GM12873 (cell line): ENCODE results near the gene PCDHGA10.

Source experiments
- TF ChIP-seq, protein P1 (sequence below): IDR thresholded peaks from 2 replicates; pipeline ENCODE4 v1.5.1; 2012; ENCODE audit warnings: low read depth, mild to moderate bottlenecking, moderate library complexity, low read length, control low read depth; ENCODE audit not compliant: insufficient read depth; ENCODE audit errors: missing control alignments

The PCDHGA10 gene

DNA sequence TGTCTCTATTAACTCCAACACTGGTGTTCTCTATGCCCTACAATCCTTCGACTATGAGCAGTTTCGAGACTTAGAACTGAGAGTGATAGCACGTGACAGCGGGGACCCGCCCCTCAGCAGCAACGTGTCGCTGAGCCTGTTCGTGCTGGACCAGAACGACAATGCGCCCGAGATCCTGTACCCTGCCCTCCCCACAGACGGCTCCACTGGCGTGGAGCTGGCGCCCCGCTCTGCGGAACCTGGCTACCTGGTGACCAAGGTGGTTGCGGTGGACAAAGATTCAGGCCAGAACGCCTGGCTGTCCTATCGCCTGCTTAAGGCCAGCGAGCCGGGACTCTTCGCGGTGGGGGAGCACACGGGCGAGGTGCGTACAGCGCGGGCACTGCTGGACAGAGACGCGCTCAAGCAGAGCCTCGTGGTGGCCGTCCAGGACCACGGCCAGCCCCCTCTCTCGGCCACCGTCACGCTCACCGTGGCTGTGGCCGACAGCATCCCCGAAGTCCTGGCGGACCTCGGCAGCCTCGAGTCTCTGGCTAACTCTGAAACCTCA, 10.0 kb downstream of the PCDHGA10 start:
- TF ChIP-seq, protein P1, sequence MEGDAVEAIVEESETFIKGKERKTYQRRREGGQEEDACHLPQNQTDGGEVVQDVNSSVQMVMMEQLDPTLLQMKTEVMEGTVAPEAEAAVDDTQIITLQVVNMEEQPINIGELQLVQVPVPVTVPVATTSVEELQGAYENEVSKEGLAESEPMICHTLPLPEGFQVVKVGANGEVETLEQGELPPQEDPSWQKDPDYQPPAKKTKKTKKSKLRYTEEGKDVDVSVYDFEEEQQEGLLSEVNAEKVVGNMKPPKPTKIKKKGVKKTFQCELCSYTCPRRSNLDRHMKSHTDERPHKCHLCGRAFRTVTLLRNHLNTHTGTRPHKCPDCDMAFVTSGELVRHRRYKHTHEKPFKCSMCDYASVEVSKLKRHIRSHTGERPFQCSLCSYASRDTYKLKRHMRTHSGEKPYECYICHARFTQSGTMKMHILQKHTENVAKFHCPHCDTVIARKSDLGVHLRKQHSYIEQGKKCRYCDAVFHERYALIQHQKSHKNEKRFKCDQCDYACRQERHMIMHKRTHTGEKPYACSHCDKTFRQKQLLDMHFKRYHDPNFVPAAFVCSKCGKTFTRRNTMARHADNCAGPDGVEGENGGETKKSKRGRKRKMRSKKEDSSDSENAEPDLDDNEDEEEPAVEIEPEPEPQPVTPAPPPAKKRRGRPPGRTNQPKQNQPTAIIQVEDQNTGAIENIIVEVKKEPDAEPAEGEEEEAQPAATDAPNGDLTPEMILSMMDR = no peak

DNA sequence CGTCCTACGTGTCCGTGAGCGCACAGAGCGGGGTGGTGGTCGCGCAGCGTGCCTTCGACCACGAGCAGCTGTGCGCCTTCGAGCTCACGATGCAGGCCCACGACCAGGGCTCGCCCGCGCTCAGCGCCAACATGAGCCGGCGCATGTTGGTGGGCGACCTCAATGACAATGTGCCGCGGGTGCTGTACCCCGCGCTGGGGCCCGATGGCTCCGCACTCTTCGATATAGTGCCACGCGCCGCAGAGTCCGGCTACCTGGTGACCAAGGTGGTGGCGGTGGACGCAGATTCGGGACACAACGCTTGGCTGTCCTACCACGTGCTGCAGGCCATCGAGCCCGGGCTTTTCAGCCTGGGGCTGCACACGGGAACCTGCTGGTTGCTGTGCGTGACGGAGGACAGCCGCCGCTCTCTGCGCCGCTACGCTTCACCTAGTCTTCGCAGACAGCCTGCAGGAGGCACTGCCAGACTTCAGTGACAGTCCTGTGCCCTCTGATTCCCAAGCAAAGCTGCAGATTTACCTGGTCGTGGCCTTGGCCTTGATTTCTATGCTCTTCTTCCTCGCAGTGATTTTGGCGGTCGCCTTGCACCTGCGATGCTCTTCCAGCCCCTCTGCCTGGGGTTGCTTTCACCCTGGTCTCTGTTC, 15.1 kb downstream of the PCDHGA10 start:
- TF ChIP-seq, protein P1 = no peak

DNA sequence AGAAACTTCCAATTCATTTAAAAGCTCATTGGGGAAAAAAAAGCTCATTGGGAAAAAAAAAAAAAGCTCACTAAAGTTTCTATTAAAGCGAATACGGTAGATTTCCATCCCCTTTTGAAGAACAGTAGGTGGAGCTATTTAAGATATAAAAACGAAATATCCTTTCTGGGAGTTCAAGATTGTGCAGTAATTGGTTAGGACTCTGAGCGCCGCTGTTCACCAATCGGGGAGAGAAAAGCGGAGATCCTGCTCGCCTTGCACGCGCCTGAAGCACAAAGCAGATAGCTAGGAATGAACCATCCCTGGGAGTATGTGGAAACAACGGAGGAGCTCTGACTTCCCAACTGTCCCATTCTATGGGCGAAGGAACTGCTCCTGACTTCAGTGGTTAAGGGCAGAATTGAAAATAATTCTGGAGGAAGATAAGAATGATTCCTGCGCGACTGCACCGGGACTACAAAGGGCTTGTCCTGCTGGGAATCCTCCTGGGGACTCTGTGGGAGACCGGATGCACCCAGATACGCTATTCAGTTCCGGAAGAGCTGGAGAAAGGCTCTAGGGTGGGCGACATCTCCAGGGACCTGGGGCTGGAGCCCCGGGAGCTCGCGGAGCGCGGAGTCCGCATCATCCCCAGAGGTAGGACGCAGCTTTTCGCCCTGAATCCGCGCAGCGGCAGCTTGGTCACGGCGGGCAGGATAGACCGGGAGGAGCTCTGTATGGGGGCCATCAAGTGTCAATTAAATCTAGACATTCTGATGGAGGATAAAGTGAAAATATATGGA, 17.7 kb downstream of the PCDHGA10 start, which contains the start of gene PCDHGA12:
PCDHGA12 (plus strand) TSS at position 176 of the 782 bp plus-strand sequence; CDS start at position 429, 253 bp downstream.
- TF ChIP-seq, protein P1 = peak; percentile 74

DNA sequence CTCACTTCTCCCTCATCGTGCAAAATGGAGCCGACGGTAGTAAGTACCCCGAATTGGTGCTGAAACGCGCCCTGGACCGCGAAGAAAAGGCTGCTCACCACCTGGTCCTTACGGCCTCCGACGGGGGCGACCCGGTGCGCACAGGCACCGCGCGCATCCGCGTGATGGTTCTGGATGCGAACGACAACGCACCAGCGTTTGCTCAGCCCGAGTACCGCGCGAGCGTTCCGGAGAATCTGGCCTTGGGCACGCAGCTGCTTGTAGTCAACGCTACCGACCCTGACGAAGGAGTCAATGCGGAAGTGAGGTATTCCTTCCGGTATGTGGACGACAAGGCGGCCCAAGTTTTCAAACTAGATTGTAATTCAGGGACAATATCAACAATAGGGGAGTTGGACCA, 18.5 kb downstream of the PCDHGA10 start:
- TF ChIP-seq, protein P1 = no peak

DNA sequence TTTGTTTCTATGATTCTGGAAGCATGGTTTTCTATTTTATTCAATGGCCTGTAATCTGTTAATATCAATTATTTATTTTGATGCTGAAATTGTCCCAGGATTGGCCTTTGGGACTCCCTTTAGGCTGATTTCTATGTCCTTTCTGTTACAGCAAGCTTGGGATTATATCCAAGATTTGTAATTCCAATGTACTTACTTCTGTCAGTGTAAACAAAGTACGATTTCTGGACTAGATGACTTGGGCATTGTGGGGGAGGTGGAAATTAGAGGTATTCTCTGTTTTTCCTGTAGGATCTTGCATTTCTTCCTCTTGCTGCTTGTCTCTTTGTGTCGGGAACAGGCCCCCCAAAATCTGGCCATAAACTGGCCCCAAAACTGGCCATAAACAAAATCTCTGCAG, 21.2 kb downstream of the PCDHGA10 start:
- TF ChIP-seq, protein P1 = no peak

DNA sequence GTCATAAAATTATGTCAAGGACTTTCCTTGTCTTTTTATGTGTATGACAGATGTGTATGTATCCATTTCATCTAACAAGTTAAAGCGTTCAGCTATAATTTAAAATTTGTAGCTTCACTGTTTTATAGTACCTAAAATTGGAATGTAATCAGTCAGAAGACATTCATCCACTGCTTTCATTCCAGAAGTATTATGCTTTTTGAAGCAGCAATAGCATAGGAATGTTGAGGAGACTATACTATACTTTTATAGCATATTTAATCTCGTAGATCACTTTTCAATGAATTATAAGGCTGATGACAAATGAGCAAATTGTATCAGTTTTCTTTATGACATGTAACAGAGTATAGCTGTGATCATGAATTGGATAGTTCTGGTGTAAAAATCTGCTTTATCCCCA, 24.4 kb downstream of the PCDHGA10 start:
- TF ChIP-seq, protein P1 = no peak
